ENCODE data around the gene TANC1. TPM values are rescaled to one million over a fixed set of nuclear protein-coding genes. Genes with fewer than 3 reads are reported as not detected.

The TANC1 gene
- total and polyA plus RNA-seq, 2 experiments from 2014 or later, result 22.1 to 34.8 TPM

DNA sequence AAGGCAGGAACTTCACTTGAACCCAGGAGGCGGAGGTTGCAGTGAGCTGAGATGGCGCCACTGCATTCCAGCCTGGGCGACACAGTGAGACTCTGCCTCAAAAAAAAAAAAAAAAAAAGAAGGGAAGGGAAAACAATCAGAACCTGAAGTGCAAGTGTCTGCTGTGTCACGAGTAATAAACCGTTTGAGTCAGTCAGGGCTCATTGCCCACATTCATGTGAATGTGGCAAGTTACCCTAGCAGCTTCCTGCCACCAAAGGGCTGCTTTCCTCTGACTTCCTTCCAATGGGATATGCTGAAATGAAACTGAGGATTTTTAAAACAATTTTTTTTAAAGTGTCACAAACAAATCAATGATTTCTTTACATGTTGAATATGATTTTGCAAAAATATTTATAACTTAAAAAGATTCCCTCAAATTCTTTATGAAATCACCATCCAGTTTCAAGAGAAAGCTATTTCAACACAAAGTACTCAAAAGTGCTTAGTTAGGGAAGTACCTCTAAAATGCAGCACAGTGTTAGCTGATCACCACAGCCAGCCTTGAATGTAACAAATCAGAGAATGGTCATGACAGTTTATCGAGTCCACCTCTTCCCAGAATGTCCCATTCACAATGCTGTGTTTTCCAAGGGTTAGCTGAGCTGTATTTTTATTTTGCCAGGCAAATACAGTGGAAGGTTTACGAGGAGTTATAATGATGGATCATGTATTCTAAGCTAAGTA is 281.7 kb downstream of the TANC1 start:
- Histone ChIP-seq H3K4me1 (ENCODE audit: low read depth) (no peaks in the 10 kb centered on the region), H3K27ac (no peak overlapping the region), H3K4me3 (no peak overlapping the region), H3K36me3 (peaks cover 3% of the 10 kb centered on the region), H3K27me3 (no peaks in the 10 kb centered on the region), H3K9me3 (ENCODE audit: low read depth) (no peaks in the 10 kb centered on the region)
- TF ChIP-seq, protein P1, sequence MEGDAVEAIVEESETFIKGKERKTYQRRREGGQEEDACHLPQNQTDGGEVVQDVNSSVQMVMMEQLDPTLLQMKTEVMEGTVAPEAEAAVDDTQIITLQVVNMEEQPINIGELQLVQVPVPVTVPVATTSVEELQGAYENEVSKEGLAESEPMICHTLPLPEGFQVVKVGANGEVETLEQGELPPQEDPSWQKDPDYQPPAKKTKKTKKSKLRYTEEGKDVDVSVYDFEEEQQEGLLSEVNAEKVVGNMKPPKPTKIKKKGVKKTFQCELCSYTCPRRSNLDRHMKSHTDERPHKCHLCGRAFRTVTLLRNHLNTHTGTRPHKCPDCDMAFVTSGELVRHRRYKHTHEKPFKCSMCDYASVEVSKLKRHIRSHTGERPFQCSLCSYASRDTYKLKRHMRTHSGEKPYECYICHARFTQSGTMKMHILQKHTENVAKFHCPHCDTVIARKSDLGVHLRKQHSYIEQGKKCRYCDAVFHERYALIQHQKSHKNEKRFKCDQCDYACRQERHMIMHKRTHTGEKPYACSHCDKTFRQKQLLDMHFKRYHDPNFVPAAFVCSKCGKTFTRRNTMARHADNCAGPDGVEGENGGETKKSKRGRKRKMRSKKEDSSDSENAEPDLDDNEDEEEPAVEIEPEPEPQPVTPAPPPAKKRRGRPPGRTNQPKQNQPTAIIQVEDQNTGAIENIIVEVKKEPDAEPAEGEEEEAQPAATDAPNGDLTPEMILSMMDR (IDR thresholded peaks at IDR 0.05; ENCODE audit: low read depth, low read length), result no peak
- DNase-seq (ENCODE audit: low read depth in 1 of 2, low spot score in 1 of 2), result peak in 1 of 2 donors; percentile 65

DNA sequence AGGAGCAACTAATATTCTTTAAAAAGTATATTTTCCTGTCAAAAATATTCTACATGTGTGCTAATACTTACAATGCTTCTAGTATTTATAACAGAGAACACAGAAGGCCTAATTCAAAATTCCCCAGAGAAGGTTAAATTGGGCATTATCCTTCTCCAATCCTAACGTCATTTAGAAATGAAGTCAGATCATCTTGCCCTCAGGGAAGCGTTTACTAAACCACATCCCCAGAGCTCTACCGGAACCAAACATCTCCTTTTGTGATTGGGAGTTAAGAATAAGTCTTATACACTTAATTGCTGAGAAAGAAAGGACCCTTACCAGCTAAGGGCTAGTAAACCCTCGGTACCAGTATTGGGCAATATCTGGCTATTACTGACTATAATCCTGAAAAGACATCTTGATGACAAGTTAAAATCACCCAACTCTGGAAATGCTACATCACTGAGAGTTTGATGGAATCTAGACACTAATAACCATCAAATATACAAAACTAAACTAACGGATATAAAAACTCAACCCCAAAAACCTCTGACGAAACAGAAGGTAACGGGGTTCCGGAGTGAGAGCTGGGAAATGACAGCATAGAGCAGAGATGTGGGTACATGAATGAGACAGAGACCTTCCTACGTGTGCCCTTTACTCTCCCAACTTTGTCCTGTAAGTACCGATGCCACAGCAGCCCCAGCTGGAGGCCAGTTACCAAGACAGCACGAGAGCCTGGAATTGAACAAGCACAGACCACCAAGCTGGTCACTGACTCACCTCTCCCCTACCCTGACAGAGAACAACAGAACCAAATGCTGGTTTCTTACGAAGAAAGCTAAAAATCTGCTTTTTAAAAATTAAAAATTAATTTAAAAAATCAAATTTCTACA is 283.1 kb downstream of the TANC1 start:
- no peak for DNase-seq (ENCODE audit: low read depth in 1 of 2, low spot score in 1 of 2)
- Histone ChIP-seq H3K36me3 (peaks cover 11% of the 10 kb centered on the region), H3K27ac (peak overlapping the region; percentile 30), H3K4me3 (no peak overlapping the region), H3K9me3 (ENCODE audit: low read depth) (no peaks in the 10 kb centered on the region), H3K4me1 (ENCODE audit: low read depth) (no peaks in the 10 kb centered on the region), H3K27me3 (no peaks in the 10 kb centered on the region)
- TF ChIP-seq, protein P1 (IDR thresholded peaks at IDR 0.05; ENCODE audit: low read depth, low read length), result no peak

DNA sequence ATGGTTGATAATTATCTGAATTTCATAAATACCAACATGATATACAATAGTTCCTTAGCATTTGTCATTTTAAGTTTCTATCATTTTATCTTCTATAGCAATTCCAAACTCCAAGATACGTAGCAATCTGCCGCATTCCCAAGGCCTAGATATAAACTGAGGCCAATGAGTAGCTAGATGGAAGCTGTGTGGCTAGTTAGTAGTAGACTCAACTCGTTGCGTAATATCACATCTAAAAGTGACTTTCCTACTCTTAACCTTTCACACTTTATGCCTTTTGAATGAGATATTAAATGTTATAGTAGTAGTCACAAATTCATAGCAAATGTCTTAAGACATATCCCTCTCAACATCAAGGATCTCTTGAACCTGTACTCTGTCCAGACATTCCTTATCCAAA is 284.5 kb downstream of the TANC1 start:
- no peaks in the 10 kb centered on the region for H3K9me3 ChIP-seq (ENCODE audit: low read depth)
- TF ChIP-seq, protein P1 (IDR thresholded peaks at IDR 0.05; ENCODE audit: low read depth, low read length), result no peak
- H3K27ac ChIP-seq, result no peak overlapping the region
- no peaks in the 10 kb centered on the region for H3K27me3 ChIP-seq
- no peak overlapping the region for H3K4me3 ChIP-seq
- no peak for DNase-seq (ENCODE audit: low read depth in 1 of 2, low spot score in 1 of 2)
- peaks cover 11% of the 10 kb centered on the region for H3K36me3 ChIP-seq
- no peaks in the 10 kb centered on the region for H3K4me1 ChIP-seq (ENCODE audit: low read depth)

DNA sequence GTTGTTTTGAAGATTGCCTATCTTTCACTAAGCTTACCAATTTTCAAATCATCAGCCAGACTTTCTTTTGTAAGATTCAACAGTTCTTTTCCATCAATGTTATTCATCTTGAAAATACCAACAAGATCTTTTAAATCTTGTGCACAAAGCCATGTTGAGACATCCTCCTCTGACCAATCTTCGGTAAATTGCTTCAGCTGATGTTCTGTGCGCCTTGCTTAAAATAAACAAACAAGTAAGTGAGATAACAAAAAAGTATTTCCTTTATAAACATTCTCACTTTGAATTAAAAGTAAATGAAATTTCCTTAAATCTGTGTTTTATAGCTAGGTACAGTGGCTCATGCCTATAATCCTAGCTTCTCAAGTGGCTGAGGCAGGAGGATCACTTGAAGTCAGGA is 287.7 kb downstream of the TANC1 start:
- H3K4me1 ChIP-seq (ENCODE audit: low read depth), result no peaks in the 10 kb centered on the region
- H3K36me3 ChIP-seq, result peaks cover 11% of the 10 kb centered on the region
- no peak for DNase-seq (ENCODE audit: low read depth in 1 of 2, low spot score in 1 of 2)
- no peaks in the 10 kb centered on the region for H3K27me3 ChIP-seq
- no peak overlapping the region for H3K27ac ChIP-seq
- H3K4me3 ChIP-seq, result no peak overlapping the region
- TF ChIP-seq, protein P1 (IDR thresholded peaks at IDR 0.05; ENCODE audit: low read depth, low read length), result no peak
- H3K9me3 ChIP-seq (ENCODE audit: low read depth), result no peaks in the 10 kb centered on the region

DNA sequence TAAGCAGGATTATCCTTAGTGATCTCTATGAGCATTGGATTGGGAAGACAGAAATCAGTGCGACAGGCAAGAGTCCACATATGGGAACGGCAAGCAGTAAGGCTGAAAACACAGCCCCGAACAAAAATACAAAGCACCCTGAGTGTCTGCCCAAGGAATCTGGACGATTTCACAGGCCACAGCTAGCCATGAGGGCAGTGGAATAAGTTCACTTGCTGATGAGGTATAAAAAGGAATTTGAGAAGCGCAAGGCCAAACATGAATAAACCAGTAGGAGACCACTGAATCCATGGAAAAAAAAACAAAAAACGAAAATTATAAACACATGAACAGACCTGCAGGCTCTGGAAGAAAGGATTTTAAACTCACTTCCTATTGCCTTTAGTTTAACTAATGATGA is 293.8 kb downstream of the TANC1 start:
- H3K4me3 ChIP-seq, result no peak overlapping the region
- DNase-seq (ENCODE audit: low read depth in 1 of 2, low spot score in 1 of 2), result peak in 1 of 2 donors; percentile 18
- H3K36me3 ChIP-seq, result no peaks in the 10 kb centered on the region
- H3K9me3 ChIP-seq (ENCODE audit: low read depth), result no peaks in the 10 kb centered on the region
- peaks cover 33% of the 10 kb centered on the region for H3K4me1 ChIP-seq (ENCODE audit: low read depth)
- peak overlapping the region; percentile 86 for H3K27ac ChIP-seq
- no peaks in the 10 kb centered on the region for H3K27me3 ChIP-seq
- TF ChIP-seq, protein P1 (IDR thresholded peaks at IDR 0.05; ENCODE audit: low read depth, low read length), result no peak
